Thyroid gland (tissue), 4 donors: ENCODE results near the gene FRAS1. TPM values are rescaled to one million over a fixed set of nuclear protein-coding genes. Genes with fewer than 3 reads are reported as not detected.
A peak's percentile ranks its signal among the peaks of the same experiment; 100 is the strongest.

Experiments used
- DNase-seq, 2 donors: peaks; one replicate each; pipeline ENCODE4 v3.0.0-alpha.2; 2019
- H3K27ac ChIP-seq, 3 donors: fragments of 200-600 bp; sonication (generic); 1 replicate in 2 of 3; 2 replicates in 1 of 3; pipeline ENCODE4 v1.5.1; 2016 to 2019; ENCODE audit warnings: mild to moderate bottlenecking in 1 of 3, moderate library complexity in 1 of 3
- H3K27me3 ChIP-seq: fragments of 200-600 bp; sonication (generic); one replicate; pipeline ENCODE4 v1.5.1; 2019
- H3K36me3 ChIP-seq, 2 donors: fragments of 200-600 bp; sonication (generic); one replicate each; pipeline ENCODE4 v1.5.1; 2016 to 2019
- H3K4me1 ChIP-seq, 2 donors: fragments of 200-600 bp; sonication (generic); one replicate each; pipeline ENCODE4 v1.5.1; 2017 to 2019
- H3K4me3 ChIP-seq, 3 donors: fragments of 200-600 bp; sonication (generic); replicated peaks in 1 of 3; 1 replicate in 2 of 3; 2 replicates in 1 of 3; pipeline ENCODE4 v1.5.1; 2016; ENCODE audit warnings: mild to moderate bottlenecking in 1 of 3
- H3K9me3 ChIP-seq: fragments of 200-600 bp; sonication (generic); one replicate; pipeline ENCODE4 v1.5.1; 2017
- POLR2A ChIP-seq, 2 donors: fragments of 450-650 bp; IDR thresholded peaks; one replicate each; pipeline ENCODE4 v1.6.1; 2017; ENCODE audit warnings: antibody characterized with exemption in 2 of 2, mild to moderate bottlenecking in 2 of 2, moderate library complexity in 1 of 2
- WGBS, 2 donors: methylation state at CpG; one replicate each; pipeline ENCODE4 v1.1.5; 2017; 5-methylcytosine and 5-hydroxymethylcytosine counted together
- intact Hi-C: fragments of 100-400 bp; cut with DNase I; formaldehyde crosslinking; loops from one replicate; pipeline ENCODE4 v1.15.1; 2023
- total RNA-seq, 4 donors: library from RNA; depleted of rRNA; stranded (reverse); fragments of >200 nt; gene quantifications; one replicate each; pipeline ENCODE4 v1.2.3, GENCODE V29; 2016
- TF ChIP-seq, protein P1 (sequence below), 6 experiments: fragments of 200-600 bp in 3 of 6; fragments of 450-650 bp in 3 of 6; sonication (generic) in 3 of 6; IDR thresholded peaks; one replicate each; pipeline ENCODE4 v1.5.1; 2016 to 2019; ENCODE audit warnings: antibody characterized with exemption in 6 of 6, mild to moderate bottlenecking in 2 of 6, inconsistent platforms in 1 of 6, moderate library complexity in 1 of 6

Gene FRAS1
- total RNA-seq, 4 donors from 2014 or later = 25.4 to 42.3 (median 31.7) TPM

DNA sequence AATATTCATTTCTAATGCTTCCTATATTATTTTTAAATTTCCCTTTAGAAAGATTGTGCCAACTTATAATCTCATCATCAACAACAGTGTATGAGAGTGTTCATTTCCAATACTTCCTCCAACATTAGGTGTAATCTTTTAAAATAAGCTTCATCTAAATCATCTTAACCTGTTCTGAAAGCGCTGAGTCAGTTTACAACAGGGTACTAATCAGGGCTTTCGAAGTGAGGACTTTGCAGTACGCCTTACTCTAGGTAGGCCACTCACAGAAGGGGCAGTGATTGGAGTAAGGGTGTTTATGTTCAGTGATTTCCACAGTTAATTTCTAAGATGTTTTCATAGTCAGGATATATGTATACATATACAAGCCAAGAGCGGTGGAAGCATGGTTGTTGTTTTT is 87.9 kb downstream of the FRAS1 start:
- no peak for TF ChIP-seq POLR2A (IDR thresholded peaks at IDR 0.05)
- TF ChIP-seq, protein P1, sequence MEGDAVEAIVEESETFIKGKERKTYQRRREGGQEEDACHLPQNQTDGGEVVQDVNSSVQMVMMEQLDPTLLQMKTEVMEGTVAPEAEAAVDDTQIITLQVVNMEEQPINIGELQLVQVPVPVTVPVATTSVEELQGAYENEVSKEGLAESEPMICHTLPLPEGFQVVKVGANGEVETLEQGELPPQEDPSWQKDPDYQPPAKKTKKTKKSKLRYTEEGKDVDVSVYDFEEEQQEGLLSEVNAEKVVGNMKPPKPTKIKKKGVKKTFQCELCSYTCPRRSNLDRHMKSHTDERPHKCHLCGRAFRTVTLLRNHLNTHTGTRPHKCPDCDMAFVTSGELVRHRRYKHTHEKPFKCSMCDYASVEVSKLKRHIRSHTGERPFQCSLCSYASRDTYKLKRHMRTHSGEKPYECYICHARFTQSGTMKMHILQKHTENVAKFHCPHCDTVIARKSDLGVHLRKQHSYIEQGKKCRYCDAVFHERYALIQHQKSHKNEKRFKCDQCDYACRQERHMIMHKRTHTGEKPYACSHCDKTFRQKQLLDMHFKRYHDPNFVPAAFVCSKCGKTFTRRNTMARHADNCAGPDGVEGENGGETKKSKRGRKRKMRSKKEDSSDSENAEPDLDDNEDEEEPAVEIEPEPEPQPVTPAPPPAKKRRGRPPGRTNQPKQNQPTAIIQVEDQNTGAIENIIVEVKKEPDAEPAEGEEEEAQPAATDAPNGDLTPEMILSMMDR (IDR thresholded peaks at IDR 0.05) = no peak
- WGBS, 2 donors = 94 to 95% methylated on average over 4 of the region's 4 CpGs
- no peaks in the 10 kb centered on the region for H3K27me3 ChIP-seq
- DNase-seq = no peak
- peaks cover 2 to 7% of the 10 kb centered on the region in 2 donors for H3K4me1 ChIP-seq
- intact Hi-C loops = no loop called here
- no peaks in the 10 kb centered on the region for H3K9me3 ChIP-seq
- H3K27ac ChIP-seq = no peak overlapping the region
- no peaks in the 10 kb centered on the region for H3K36me3 ChIP-seq
- no peak overlapping the region for H3K4me3 ChIP-seq

DNA sequence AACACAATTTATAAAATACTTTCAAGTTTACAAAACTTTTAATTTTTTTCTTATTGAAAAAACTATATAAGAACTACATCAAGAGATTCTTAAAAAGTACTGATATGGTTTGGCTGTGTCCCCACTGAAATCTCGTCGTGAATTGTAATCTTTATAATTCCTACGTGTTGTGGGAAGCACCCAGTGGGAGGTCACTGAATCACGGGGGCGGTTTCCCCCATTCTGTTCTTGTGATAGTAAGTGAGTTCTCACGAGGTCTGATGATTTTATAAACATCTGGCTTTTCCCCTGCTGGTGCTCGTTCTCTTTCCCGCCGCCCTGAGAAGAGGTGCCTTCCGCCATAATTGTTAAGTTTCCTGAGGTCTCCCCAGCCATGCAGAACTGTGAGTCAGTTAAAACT is 88.5 kb downstream of the FRAS1 start:
- intact Hi-C loops = no loop called here
- no peak for TF ChIP-seq POLR2A (IDR thresholded peaks at IDR 0.05)
- TF ChIP-seq, protein P1 (IDR thresholded peaks at IDR 0.05) = no peak
- DNase-seq = peak; percentile 8 to 9
- 67 to 72% methylated on average over 10 of the region's 10 CpGs for WGBS, 2 donors
- Histone ChIP-seq H3K4me1 (peaks cover 4 to 10% of the 10 kb centered on the region in 2 donors), H3K36me3 (no peaks in the 10 kb centered on the region), H3K27me3 (no peaks in the 10 kb centered on the region), H3K9me3 (no peaks in the 10 kb centered on the region), H3K4me3 (no peak overlapping the region), H3K27ac (no peak overlapping the region)

DNA sequence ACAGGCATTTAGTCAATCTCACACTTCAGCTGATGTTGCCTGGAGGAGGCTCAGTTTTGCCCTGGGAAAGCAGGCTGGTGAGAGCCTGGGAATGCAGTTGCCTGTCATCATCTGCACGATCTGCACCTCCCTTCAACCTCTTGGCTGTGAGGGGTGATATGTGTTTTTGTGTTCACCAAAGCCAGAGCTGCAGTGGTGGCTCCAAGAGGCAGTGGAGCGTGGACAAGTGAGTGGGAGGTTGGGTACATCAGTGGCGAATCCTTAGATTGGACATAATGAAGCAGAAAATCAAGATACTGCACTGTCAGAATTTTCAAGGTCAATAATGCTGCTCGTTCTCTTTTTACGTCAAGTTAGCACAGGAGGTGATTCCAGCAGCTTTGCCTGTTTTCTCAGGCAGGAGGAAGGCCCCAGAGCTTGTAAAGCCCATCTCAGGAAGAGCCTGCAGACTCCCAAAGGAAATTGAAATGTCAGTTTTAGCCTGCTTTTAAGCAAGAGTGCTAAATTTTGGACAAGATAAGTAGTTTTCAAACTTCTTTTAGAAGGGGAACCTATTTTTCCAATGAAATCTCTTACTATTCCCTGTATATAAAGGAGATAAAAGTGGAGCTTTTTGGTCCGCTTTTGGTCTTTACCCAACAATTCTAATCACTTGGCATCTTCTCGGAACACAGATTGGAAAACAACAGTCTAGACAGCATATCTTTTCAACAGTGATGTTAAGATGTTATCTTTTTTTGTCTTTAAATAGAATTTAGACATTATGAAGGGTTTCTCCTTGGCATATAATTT is 92.8 kb downstream of the FRAS1 start:
- WGBS, 2 donors = 45 to 49% methylated on average over 7 of the region's 7 CpGs
- intact Hi-C loops = no loop called here
- H3K36me3 ChIP-seq = no peaks in the 10 kb centered on the region
- H3K9me3 ChIP-seq = no peaks in the 10 kb centered on the region
- peak; percentile 49 to 52 for DNase-seq
- no peak overlapping the region for H3K4me3 ChIP-seq
- H3K27me3 ChIP-seq = no peaks in the 10 kb centered on the region
- H3K27ac ChIP-seq = peak overlapping the region in 1 of 3 donors; percentile 20
- H3K4me1 ChIP-seq = peaks cover 4 to 10% of the 10 kb centered on the region in 2 donors
- TF ChIP-seq, protein P1 (IDR thresholded peaks at IDR 0.05) = no peak
- no peak for TF ChIP-seq POLR2A (IDR thresholded peaks at IDR 0.05)

DNA sequence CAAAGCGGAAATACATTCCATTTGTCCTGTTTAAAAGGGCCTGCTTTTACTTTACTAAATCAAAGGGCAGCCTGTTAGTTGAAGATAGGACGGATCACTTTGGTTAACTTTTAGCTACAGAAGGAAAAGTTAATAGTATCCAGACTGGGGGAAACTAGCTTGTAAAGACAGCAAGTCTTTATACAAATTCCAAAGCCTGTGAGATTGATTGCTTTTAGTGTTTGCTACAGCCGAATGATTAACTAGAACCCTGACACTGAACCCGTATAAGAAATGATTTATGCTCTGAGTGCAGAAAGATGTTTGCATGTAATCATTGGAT is 93.4 kb downstream of the FRAS1 start:
- Histone ChIP-seq H3K4me3 (no peak overlapping the region), H3K36me3 (no peaks in the 10 kb centered on the region), H3K4me1 (peaks cover 4 to 10% of the 10 kb centered on the region in 2 donors), H3K9me3 (no peaks in the 10 kb centered on the region), H3K27me3 (no peaks in the 10 kb centered on the region), H3K27ac (no peak overlapping the region)
- TF ChIP-seq POLR2A (IDR thresholded peaks at IDR 0.05) = no peak
- TF ChIP-seq, protein P1 (IDR thresholded peaks at IDR 0.05) = no peak
- WGBS, 2 donors = 79 to 82% methylated on average over 4 of the region's 4 CpGs
- intact Hi-C loops = no loop called here
- DNase-seq = no peak

DNA sequence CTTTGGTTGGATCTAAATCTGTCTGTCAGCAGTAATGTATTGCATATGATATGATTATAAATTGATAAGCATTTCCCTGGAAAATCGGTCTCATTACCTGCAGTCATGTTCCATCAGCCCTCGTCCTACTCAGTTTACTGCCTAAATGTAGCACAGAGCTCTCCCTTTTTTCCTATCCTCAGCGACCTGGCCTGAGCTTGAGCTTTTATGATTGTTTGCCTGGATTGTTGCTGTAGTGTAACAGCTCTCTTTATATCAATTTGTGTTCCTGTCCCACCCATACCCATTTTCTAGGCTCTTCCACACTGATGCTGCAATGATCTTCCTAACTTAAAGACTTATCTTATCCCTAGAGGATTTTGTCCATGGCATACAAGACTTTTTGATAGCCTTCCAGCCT is 95.7 kb downstream of the FRAS1 start:
- no peak overlapping the region for H3K4me3 ChIP-seq

More for the DNA sequence above, 95.7 kb downstream of the FRAS1 start:
- 88 to 89% methylated on average over 3 of the region's 3 CpGs for WGBS, 2 donors
- Histone ChIP-seq H3K36me3 (no peaks in the 10 kb centered on the region), H3K27me3 (no peaks in the 10 kb centered on the region), H3K27ac (no peak overlapping the region), H3K4me1 (peaks cover 4 to 10% of the 10 kb centered on the region in 2 donors), H3K9me3 (no peaks in the 10 kb centered on the region)
- TF ChIP-seq, protein P1 (IDR thresholded peaks at IDR 0.05) = no peak
- no peak for TF ChIP-seq POLR2A (IDR thresholded peaks at IDR 0.05)
- no peak for DNase-seq
- intact Hi-C loops = no loop called here
